ENCODE data around the gene CFAP161.

The CFAP161 gene

DNA sequence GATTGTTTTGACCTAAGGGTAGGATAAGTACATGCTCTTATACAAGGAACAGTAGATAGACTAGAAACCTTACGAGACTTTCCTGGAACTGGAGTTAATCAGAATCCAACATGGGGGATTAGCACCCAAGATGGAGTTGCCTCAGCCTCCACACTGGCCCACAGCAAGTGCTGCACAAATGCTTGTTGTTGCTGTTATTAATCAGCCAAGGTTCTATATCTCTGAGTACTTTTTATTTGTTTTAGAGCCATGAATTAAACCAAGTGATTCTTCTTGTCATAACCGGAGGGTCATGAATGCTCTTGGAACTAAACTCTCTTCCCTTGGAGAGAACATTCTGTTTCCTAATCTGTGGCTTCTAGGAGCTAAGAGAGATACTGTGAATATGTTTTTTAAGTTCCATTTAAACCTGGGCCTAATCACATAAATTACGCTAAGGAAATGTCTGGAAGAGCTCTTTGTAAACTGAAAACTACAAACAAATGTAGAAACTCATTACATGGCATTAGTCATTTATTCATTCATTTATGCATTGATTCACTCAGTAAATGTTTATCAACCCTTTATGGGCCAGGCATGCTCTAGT, 56.9 kb downstream of the CFAP161 start:
- no peaks in the 10 kb centered on the region for H3K36me3 ChIP-seq (ENCODE audit: control insufficient read depth in 1 of 2, insufficient read depth in 2 of 2, low read length in 2 of 2)
- no peaks in the 10 kb centered on the region for H3K4me1 ChIP-seq (ENCODE audit: control insufficient read depth in 1 of 2, insufficient read depth in 2 of 2, low read length in 2 of 2)
- H3K9me3 ChIP-seq (ENCODE audit: control insufficient read depth in 1 of 2, low read length in 2 of 2) = no peaks in the 10 kb centered on the region
- H3K27me3 ChIP-seq (ENCODE audit: low read depth, low read length) = no peaks in the 10 kb centered on the region
- peak overlapping the region; percentile 70 for H3K27ac ChIP-seq (ENCODE audit: low read length)
- no peak overlapping the region for H3K4me3 ChIP-seq (ENCODE audit: low read depth in 1 of 2, low read length in 2 of 2)

GRCh38 chr15:81191701-81192100, 57.6 kb downstream of the CFAP161 start:
- no peaks in the 10 kb centered on the region for H3K36me3 ChIP-seq (ENCODE audit: control insufficient read depth in 1 of 2, insufficient read depth in 2 of 2, low read length in 2 of 2)
- H3K27me3 ChIP-seq (ENCODE audit: low read depth, low read length) = no peaks in the 10 kb centered on the region
- no peaks in the 10 kb centered on the region for H3K4me1 ChIP-seq (ENCODE audit: control insufficient read depth in 1 of 2, insufficient read depth in 2 of 2, low read length in 2 of 2)
- no peak overlapping the region for H3K27ac ChIP-seq (ENCODE audit: low read length)
- no peak overlapping the region for H3K4me3 ChIP-seq (ENCODE audit: low read depth in 1 of 2, low read length in 2 of 2)
- H3K9me3 ChIP-seq (ENCODE audit: control insufficient read depth in 1 of 2, low read length in 2 of 2) = no peaks in the 10 kb centered on the region

DNA sequence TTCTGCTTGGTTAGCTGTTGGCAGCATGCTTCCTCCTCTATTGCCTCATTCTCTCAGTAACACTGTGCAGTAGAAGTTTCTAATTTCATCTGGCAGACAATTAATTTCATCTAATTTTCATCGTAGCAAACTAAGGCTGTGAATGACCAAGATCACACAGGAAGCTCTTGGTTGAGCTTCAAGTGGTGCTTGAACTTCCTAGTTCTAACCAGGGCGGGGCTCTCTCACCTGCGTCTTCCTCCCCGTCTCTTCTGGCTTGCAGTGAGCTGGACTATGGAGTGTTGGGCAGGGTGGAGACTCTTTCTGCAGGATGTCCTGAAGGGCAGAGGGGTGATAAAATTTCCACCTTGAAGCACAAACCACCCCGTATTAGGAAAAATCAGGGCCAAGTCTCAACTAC, 60.7 kb downstream of the CFAP161 start:
- Histone ChIP-seq H3K27me3 (ENCODE audit: low read depth, low read length) (no peaks in the 10 kb centered on the region), H3K4me3 (ENCODE audit: low read depth in 1 of 2, low read length in 2 of 2) (no peak overlapping the region), H3K9me3 (ENCODE audit: control insufficient read depth in 1 of 2, low read length in 2 of 2) (no peaks in the 10 kb centered on the region), H3K36me3 (ENCODE audit: control insufficient read depth in 1 of 2, insufficient read depth in 2 of 2, low read length in 2 of 2) (no peaks in the 10 kb centered on the region), H3K4me1 (ENCODE audit: control insufficient read depth in 1 of 2, insufficient read depth in 2 of 2, low read length in 2 of 2) (no peaks in the 10 kb centered on the region), H3K27ac (ENCODE audit: low read length) (no peak overlapping the region)

- H3K9me3 ChIP-seq (ENCODE audit: control insufficient read depth in 1 of 2, low read length in 2 of 2) = no peaks in the 10 kb centered on the region
- no peak overlapping the region for H3K4me3 ChIP-seq (ENCODE audit: low read depth in 1 of 2, low read length in 2 of 2)
- no peaks in the 10 kb centered on the region for H3K36me3 ChIP-seq (ENCODE audit: control insufficient read depth in 1 of 2, insufficient read depth in 2 of 2, low read length in 2 of 2)
- H3K4me1 ChIP-seq (ENCODE audit: control insufficient read depth in 1 of 2, insufficient read depth in 2 of 2, low read length in 2 of 2) = no peaks in the 10 kb centered on the region
- no peak overlapping the region for H3K27ac ChIP-seq (ENCODE audit: low read length)
- no peaks in the 10 kb centered on the region for H3K27me3 ChIP-seq (ENCODE audit: low read depth, low read length)
Measured at GRCh38 chr15:81195339-81195864, 61.3 kb downstream of the CFAP161 start.

DNA sequence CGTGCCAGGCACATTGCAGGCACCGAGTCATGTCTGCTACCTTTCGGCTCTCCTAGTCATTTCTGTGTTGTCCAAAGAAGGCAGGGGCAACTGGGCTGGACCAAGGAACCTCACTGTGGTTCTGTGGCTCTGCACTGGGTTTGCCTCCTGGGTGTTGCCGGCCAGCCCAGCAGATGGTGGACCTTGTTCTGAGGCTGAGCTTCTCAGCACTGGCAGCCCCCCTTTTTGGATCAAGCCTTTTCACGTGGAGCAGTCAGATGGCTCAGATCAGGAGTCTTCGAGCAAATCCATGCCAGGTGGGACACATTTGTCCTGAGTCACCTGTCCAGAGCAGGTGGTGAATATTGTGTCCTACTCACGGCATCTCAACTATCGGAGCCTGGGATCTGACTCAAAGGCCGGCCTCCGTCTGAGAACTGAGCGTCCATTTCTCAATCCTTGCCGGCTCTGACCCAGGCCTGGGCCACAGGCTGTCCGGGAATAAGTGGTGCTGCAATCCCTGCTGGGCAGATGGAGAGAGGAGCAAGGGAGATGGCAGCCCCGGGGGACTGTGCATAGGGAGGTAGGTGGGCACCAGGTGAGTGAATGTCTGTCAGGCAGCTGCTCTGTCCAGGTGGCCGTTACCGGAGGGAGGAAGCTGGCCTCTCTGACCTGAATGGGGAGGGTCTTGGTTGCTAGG, 62.6 kb downstream of the CFAP161 start, which contains the start of gene IL16:
TSS of gene IL16 (plus strand) at position 304 of the 679 bp plus-strand sequence. CDS start 28,521 bp downstream, outside the sequence.
- Histone ChIP-seq H3K27me3 (ENCODE audit: low read depth, low read length) (no peaks in the 10 kb centered on the region), H3K27ac (ENCODE audit: low read length) (no peak within 1 kb of the TSS), H3K9me3 (ENCODE audit: control insufficient read depth in 1 of 2, low read length in 2 of 2) (no peaks in the 10 kb centered on the region), H3K36me3 (ENCODE audit: control insufficient read depth in 1 of 2, insufficient read depth in 2 of 2, low read length in 2 of 2) (no peaks in the 10 kb centered on the region), H3K4me3 (ENCODE audit: low read depth in 1 of 2, low read length in 2 of 2) (no peak within 1 kb of the TSS), H3K4me1 (ENCODE audit: control insufficient read depth in 1 of 2, insufficient read depth in 2 of 2, low read length in 2 of 2) (no peaks in the 10 kb centered on the region)

DNA sequence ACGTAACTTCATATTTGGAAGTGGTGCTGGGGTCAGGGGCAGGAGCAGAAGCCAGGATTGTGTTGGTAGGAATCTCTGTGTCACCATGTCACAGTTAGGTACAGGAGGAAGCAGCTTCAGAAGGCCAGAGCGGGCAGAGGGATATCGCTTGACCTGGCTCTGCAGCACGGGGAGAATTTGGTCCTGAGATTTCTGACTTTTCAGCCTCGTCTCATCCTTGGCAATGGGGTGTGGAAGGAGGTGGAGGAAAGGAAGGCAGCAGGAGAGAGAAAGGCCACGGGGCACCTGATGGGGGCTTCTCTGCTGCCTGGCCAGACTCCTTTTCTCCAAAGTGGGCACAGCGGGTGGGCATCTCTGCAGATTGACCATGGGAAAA, 63.2 kb downstream of the CFAP161 start:
- H3K9me3 ChIP-seq (ENCODE audit: control insufficient read depth in 1 of 2, low read length in 2 of 2) = no peaks in the 10 kb centered on the region
- no peaks in the 10 kb centered on the region for H3K36me3 ChIP-seq (ENCODE audit: control insufficient read depth in 1 of 2, insufficient read depth in 2 of 2, low read length in 2 of 2)
- H3K4me3 ChIP-seq (ENCODE audit: low read depth in 1 of 2, low read length in 2 of 2) = no peak overlapping the region
- H3K4me1 ChIP-seq (ENCODE audit: control insufficient read depth in 1 of 2, insufficient read depth in 2 of 2, low read length in 2 of 2) = no peaks in the 10 kb centered on the region
- no peak overlapping the region for H3K27ac ChIP-seq (ENCODE audit: low read length)
- no peaks in the 10 kb centered on the region for H3K27me3 ChIP-seq (ENCODE audit: low read depth, low read length)

GRCh38 chr15:81197688-81198281, 63.7 kb downstream of the CFAP161 start:
- Histone ChIP-seq H3K4me1 (ENCODE audit: control insufficient read depth in 1 of 2, insufficient read depth in 2 of 2, low read length in 2 of 2) (no peaks in the 10 kb centered on the region), H3K27ac (ENCODE audit: low read length) (no peak overlapping the region), H3K9me3 (ENCODE audit: control insufficient read depth in 1 of 2, low read length in 2 of 2) (no peaks in the 10 kb centered on the region), H3K4me3 (ENCODE audit: low read depth in 1 of 2, low read length in 2 of 2) (no peak overlapping the region), H3K36me3 (ENCODE audit: control insufficient read depth in 1 of 2, insufficient read depth in 2 of 2, low read length in 2 of 2) (no peaks in the 10 kb centered on the region), H3K27me3 (ENCODE audit: low read depth, low read length) (no peaks in the 10 kb centered on the region)

Measured in muscle layer of duodenum (tissue), 2 donors.